Endothelial cell of umbilical vein (primary cell): ENCODE measurements around the gene RABGGTB. TPM values are rescaled to one million over a fixed set of nuclear protein-coding genes. Genes with fewer than 3 reads are reported as not detected.

Experiments used
- BruUV-seq: library from RNA; stranded (reverse); fragments of 400-500 nt; replicated peaks from 2 replicates; lab custom pipeline; 2021; lab: Mats Ljungman, UMichigan
- CTCF ChIA-PET: fragments of 300-600, 350-600 bp; sonication (Branson Sonifier 250); formaldehyde crosslinking; loops from one replicate; lab custom pipeline; 2021; ENCODE audit warnings: antibody characterized with exemption, inconsistent platforms; lab: Charles Lee
- POLR2A ChIA-PET: fragments of 300-600, 350-600 bp; sonication (Branson Sonifier 250); formaldehyde crosslinking; loops from one replicate; lab custom pipeline; 2021; ENCODE audit warnings: antibody characterized with exemption, inconsistent platforms; lab: Charles Lee
- DNase-seq: peaks from one replicate; pipeline ENCODE4 v3.0.0-alpha.2; 2011; ENCODE audit warnings: low read depth, low spot score
- FAIRE-seq: peaks from 2 replicates; lab custom pipeline; 2011; peaks lifted over from hg19 to GRCh38; lab: Jason Lieb, UNC
- H2AFZ ChIP-seq: 2 replicates; pipeline ENCODE4 v1.6.0; 2012; ENCODE audit warnings: low read depth, low read length, control low read depth, inconsistent platforms
- H3K27ac ChIP-seq: 2 replicates; pipeline ENCODE4 v1.5.1; 2011; ENCODE audit warnings: low read depth, mild to moderate bottlenecking, control low read depth, low read length, moderate library complexity; ENCODE audit not compliant: insufficient read depth
- H3K27me3 ChIP-seq, 2 experiments: 2 replicates each; pipeline versions ENCODE4 v1.6.0 to v1.6.1; 2011; ENCODE audit warnings: low read length in 2 of 2, mixed read lengths in 1 of 2; ENCODE audit not compliant: control insufficient read depth in 2 of 2, insufficient read depth in 2 of 2
- H3K36me3 ChIP-seq, 2 experiments: 2 replicates in 1 of 2; 3 replicates in 1 of 2; pipeline ENCODE4 v1.5.1; 2011; ENCODE audit warnings: low read length in 2 of 2, mild to moderate bottlenecking in 1 of 2, moderate library complexity in 1 of 2; ENCODE audit not compliant: control insufficient read depth in 2 of 2, insufficient read depth in 2 of 2; ENCODE audit errors: extremely low read depth in 1 of 2
- H3K4me1 ChIP-seq: 3 replicates; pipeline ENCODE4 v1.5.1; 2011; ENCODE audit warnings: mild to moderate bottlenecking, low read length; ENCODE audit not compliant: control insufficient read depth, insufficient read depth; ENCODE audit errors: extremely low read depth
- H3K4me2 ChIP-seq: 2 replicates; pipeline ENCODE4 v1.6.1; 2011; ENCODE audit warnings: low read length, control low read depth, mixed read lengths; ENCODE audit not compliant: insufficient read depth
- H3K4me3 ChIP-seq, 3 experiments: fragments of 200-600 bp in 1 of 3; sonication (generic), shearing (Covaris generic) in 1 of 3; replicated peaks in 1 of 3; 2 replicates each; pipeline ENCODE4 v1.5.1; 2011 to 2016; ENCODE audit warnings: control low read depth in 3 of 3, low read length in 3 of 3, mild to moderate bottlenecking in 2 of 3, inconsistent platforms in 1 of 3, low read depth in 1 of 3, moderate library complexity in 1 of 3; ENCODE audit not compliant: insufficient read depth in 1 of 3
- H3K79me2 ChIP-seq: 2 replicates; pipeline ENCODE4 v1.6.0; 2012; ENCODE audit warnings: low read length, inconsistent platforms; ENCODE audit not compliant: control insufficient read depth, insufficient read depth
- H3K9ac ChIP-seq: replicated peaks from 2 replicates; pipeline ENCODE3; 2011; ENCODE audit warnings: low read length, control low read depth; ENCODE audit not compliant: insufficient read depth; ENCODE audit errors: extremely low read depth
- H3K9me1 ChIP-seq: replicated peaks from 3 replicates; pipeline ENCODE4 v1.6.0; 2011; ENCODE audit warnings: mild to moderate bottlenecking, low read length; ENCODE audit not compliant: control insufficient read depth, insufficient read depth; ENCODE audit errors: extremely low read depth
- H3K9me3 ChIP-seq: replicated peaks from 2 replicates; pipeline ENCODE4 v1.5.1; 2012; ENCODE audit warnings: low read length, inconsistent platforms; ENCODE audit not compliant: control insufficient read depth, insufficient read depth
- H4K20me1 ChIP-seq: replicated peaks from 2 replicates; pipeline ENCODE3; 2011; ENCODE audit warnings: mild to moderate bottlenecking, low read length; ENCODE audit not compliant: control insufficient read depth, insufficient read depth; ENCODE audit errors: extremely low read depth
- EZH2 ChIP-seq: IDR thresholded peaks from 2 replicates; pipeline ENCODE4 v1.6.1; 2012; ENCODE audit warnings: borderline replicate concordance, low read depth, mild to moderate bottlenecking, moderate library complexity, low read length, inconsistent platforms; ENCODE audit not compliant: severe bottlenecking
- FOS ChIP-seq: IDR thresholded peaks from 2 replicates; pipeline ENCODE4 v1.6.1; 2011; ENCODE audit warnings: mild to moderate bottlenecking, low read length, moderate library complexity, borderline replicate concordance; ENCODE audit not compliant: insufficient read depth
- GATA2 ChIP-seq: IDR thresholded peaks from 2 replicates; pipeline ENCODE4 v1.7.0; 2011; ENCODE audit warnings: low read depth, mild to moderate bottlenecking, moderate library complexity, mixed read lengths, low read length; ENCODE audit not compliant: insufficient read length, insufficient read depth
- JUN ChIP-seq: IDR thresholded peaks from 2 replicates; pipeline ENCODE4 v1.6.1; 2011; ENCODE audit warnings: borderline replicate concordance, low read depth; ENCODE audit not compliant: insufficient read length, insufficient read depth
- MAX ChIP-seq: IDR thresholded peaks from 2 replicates; pipeline ENCODE4 v1.6.1; 2011; ENCODE audit not compliant: insufficient read depth, insufficient read length
- MYC ChIP-seq: IDR thresholded peaks from one replicate; pipeline ENCODE4 v1.6.1; 2011; ENCODE audit warnings: mild to moderate bottlenecking, low read depth, low read length
- POLR2A ChIP-seq: IDR thresholded peaks from 2 replicates; pipeline ENCODE4 v1.6.1; 2012; ENCODE audit warnings: low read depth, mild to moderate bottlenecking, control low read depth, low read length
- POLR2AphosphoS5 ChIP-seq: IDR thresholded peaks from 2 replicates; pipeline ENCODE4 v1.6.1; 2012; ENCODE audit warnings: low read depth, mild to moderate bottlenecking, control low read depth, low read length, moderate library complexity; ENCODE audit not compliant: insufficient read depth
- dilution Hi-C: fragments of 300-500 bp; cut with MboI; formaldehyde crosslinking; loops from one replicate; pipeline ENCODE4 v1.15.0; 2019; ENCODE audit warnings: low sequenced_read_pairs; ENCODE audit not compliant: extremely low pct_ligation_motif_present
- intact Hi-C: fragments of 100-400 bp; cut with micrococcal nuclease; formaldehyde crosslinking; loops from one replicate; pipeline ENCODE4 v1.10.0; 2022
- polyA plus RNA-seq, 4 experiments: library from polyadenylated mRNA; depleted of rRNA in 3 of 4; stranded (reverse) in 3 of 4; unstranded in 1 of 4; fragments of >200 nt; gene quantifications; 2 replicates each; pipeline versions ENCODE4 v1.2.1 to v1.2.3, GENCODE V29; 2011 to 2012; ENCODE audit warnings: missing spikeins in 1 of 4
- total RNA-seq: library from RNA; stranded (reverse); gene quantifications from 2 replicates; pipeline ENCODE4 v1.2.3, GENCODE V29; 2021
- TF ChIP-seq, protein P1 (sequence below), 2 donors: IDR thresholded peaks; 1 replicate in 1 of 2; 2 replicates in 1 of 2; pipeline ENCODE4 v1.5.1; 2011; ENCODE audit warnings: low read length in 2 of 2, mild to moderate bottlenecking in 2 of 2, moderate library complexity in 2 of 2, control low read depth in 1 of 2, inconsistent platforms in 1 of 2, low read depth in 1 of 2; ENCODE audit not compliant: insufficient read depth in 1 of 2; ENCODE audit errors: extremely low read depth in 1 of 2

RABGGTB gene
- total and polyA plus RNA-seq, 2 donors (not counting 3 experiments of a cell fraction or from before 2014, with no cell fraction given): 78.2 to 114 TPM

DNA sequence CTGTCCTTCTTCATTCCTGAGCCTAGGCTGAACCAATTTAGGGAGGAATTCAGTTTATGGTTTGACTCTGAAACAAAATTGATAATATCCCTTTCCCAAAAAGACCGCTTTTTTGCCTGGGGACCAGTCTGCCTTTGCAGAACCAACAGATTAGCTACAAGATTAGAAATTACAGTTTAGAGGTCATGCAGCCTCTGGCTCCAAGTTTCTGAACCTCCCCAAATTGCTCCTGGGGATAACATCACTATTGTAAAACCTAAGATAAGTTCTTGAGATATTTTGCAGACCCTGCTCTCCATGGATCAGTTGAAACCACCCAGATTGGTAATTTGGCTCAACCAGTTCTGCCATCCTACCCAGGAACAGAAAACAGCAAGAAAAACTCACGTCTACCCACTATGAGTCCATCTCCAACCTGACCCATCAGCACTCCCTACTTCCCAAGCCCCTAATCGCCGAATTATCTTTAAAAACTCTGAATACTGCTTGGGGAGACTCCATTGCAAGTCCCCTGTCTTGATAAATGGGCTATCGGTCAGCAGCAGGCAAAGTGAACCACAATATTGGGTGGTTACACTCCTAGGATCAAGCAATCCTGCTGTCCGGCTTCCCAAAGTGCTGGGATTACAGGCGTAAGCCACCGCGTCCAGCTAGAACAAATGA, 605 bp upstream of the RABGGTB start:
- Histone ChIP-seq H3K36me3 (peaks cover under 1 to 7% of the 10 kb centered on the region in 2 experiments), H3K4me3 (peak overlapping the region; percentile 32 to 99 (median 39)), H3K4me2 (peak overlapping the region; percentile 94), H3K27me3 (no peaks in the 10 kb centered on the region), H3K9me3 (no peaks in the 10 kb centered on the region), H3K27ac (peak overlapping the region; percentile 56), H2AFZ (peak overlapping the region; percentile 97), H3K4me1 (peaks cover 29% of the 10 kb centered on the region), H4K20me1 (peaks cover 3% of the 10 kb centered on the region), H3K9ac (peak overlapping the region; percentile 86), H3K9me1 (no peaks in the 10 kb centered on the region), H3K79me2 (peaks cover 44% of the 10 kb centered on the region)
- dilution Hi-C loops (no loop called here), intact Hi-C loops (loop anchor here (5.0 kb wide), 2 partner anchors 282 to 438 kb away; no protein-coding TSS in a partner anchor)
- ChIA-PET POLR2A (interaction anchor here (0.6 to 1.0 kb wide), 4 partner anchors 16 to 171 kb away, joined by 3 read pairs; no protein-coding TSS in a partner anchor), CTCF (interaction anchor here (0.7 to 1.6 kb wide), 4 partner anchors 12 to 553 kb away, joined by 4 to 8 read pairs (median 6); no protein-coding TSS in a partner anchor)
- DNase-seq (no peak), FAIRE-seq (no peak)
- TSS peak; percentile 95 for BruUV-seq
- no peak for TF ChIP-seq POLR2AphosphoS5
- no peak for TF ChIP-seq MAX
- TF ChIP-seq POLR2A: no peak
- TF ChIP-seq, protein P1, sequence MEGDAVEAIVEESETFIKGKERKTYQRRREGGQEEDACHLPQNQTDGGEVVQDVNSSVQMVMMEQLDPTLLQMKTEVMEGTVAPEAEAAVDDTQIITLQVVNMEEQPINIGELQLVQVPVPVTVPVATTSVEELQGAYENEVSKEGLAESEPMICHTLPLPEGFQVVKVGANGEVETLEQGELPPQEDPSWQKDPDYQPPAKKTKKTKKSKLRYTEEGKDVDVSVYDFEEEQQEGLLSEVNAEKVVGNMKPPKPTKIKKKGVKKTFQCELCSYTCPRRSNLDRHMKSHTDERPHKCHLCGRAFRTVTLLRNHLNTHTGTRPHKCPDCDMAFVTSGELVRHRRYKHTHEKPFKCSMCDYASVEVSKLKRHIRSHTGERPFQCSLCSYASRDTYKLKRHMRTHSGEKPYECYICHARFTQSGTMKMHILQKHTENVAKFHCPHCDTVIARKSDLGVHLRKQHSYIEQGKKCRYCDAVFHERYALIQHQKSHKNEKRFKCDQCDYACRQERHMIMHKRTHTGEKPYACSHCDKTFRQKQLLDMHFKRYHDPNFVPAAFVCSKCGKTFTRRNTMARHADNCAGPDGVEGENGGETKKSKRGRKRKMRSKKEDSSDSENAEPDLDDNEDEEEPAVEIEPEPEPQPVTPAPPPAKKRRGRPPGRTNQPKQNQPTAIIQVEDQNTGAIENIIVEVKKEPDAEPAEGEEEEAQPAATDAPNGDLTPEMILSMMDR (IDR thresholded peaks at IDR 0.05; ENCODE audit: extremely low read depth in 1 of 2, insufficient read depth in 1 of 2, low read depth in 1 of 2, low read length in 2 of 2): no peak
- no peak for TF ChIP-seq MYC
- TF ChIP-seq EZH2: no peak
- no peak for TF ChIP-seq FOS
- no peak for TF ChIP-seq GATA2
- no peak for TF ChIP-seq JUN
